AG04450 (cell line): ENCODE measurements around the gene MMS22L. TPM values are rescaled to one million over a fixed set of nuclear protein-coding genes. Genes with fewer than 3 reads are reported as not detected.

Experiments used
- CTCF ChIA-PET: fragments of 300-600, 350-600 bp; formaldehyde crosslinking; extraction: SDS; loops from one replicate; lab custom pipeline; 2022; ENCODE audit warnings: antibody characterized with exemption, inconsistent platforms; lab: Charles Lee
- POLR2A ChIA-PET: fragments of 350-600 bp; formaldehyde crosslinking; extraction: SDS; loops from one replicate; lab custom pipeline; 2021; ENCODE audit warnings: antibody characterized with exemption, inconsistent platforms; lab: Yijun Ruan, JAX
- DNase-seq: peaks from one replicate; pipeline ENCODE4 v3.0.0-alpha.2; 2011; ENCODE audit warnings: low read depth, low spot score
- H3K27ac ChIP-seq: one replicate; pipeline ENCODE4 v1.5.1; 2012; ENCODE audit warnings: low read depth, low read length, control low read depth
- H3K27me3 ChIP-seq: one replicate; pipeline ENCODE4 v1.6.0; 2012; ENCODE audit warnings: low read length; ENCODE audit not compliant: control insufficient read depth, insufficient read depth
- H3K4me3 ChIP-seq: 2 replicates; pipeline ENCODE4 v1.5.1; 2011; ENCODE audit warnings: mild to moderate bottlenecking, low read depth, low read length, control low read depth
- H3K9me3 ChIP-seq: 2 replicates; pipeline ENCODE4 v1.5.1; 2012; ENCODE audit warnings: low read length; ENCODE audit not compliant: control insufficient read depth, insufficient read depth
- polyA plus RNA-seq: library from polyadenylated mRNA; depleted of rRNA; stranded (reverse); fragments of >200 nt; gene quantifications from 2 replicates; pipeline ENCODE4 v1.2.3, GENCODE V29; 2011
- TF ChIP-seq, protein P1 (sequence below): IDR thresholded peaks from 2 replicates; pipeline ENCODE4 v1.5.1; 2011; ENCODE audit warnings: low read depth, low read length, control low read depth, inconsistent platforms

Gene MMS22L
- polyA plus RNA-seq, 1 experiment = 8.9 TPM

DNA sequence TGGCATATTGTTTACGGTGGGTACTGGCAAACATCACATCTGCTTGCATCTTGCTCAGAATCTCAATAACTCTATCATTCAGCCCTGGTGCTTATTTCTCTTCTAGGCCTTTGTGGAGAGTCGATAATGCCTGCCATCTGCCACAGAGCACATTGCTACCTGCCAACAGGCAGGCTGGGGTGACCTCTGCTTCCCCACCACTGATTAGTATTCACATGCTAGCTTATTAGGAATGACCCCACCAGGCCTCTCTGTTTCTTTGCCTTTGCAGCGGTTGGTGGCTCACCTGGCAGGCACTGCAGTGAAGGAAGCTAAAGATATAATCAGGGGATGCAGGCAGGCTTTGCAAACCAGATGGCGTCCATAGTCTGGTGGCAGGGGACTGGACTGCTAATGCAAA is 154.5 kb downstream of the MMS22L start:
- DNase-seq = no peak
- TF ChIP-seq, protein P1, sequence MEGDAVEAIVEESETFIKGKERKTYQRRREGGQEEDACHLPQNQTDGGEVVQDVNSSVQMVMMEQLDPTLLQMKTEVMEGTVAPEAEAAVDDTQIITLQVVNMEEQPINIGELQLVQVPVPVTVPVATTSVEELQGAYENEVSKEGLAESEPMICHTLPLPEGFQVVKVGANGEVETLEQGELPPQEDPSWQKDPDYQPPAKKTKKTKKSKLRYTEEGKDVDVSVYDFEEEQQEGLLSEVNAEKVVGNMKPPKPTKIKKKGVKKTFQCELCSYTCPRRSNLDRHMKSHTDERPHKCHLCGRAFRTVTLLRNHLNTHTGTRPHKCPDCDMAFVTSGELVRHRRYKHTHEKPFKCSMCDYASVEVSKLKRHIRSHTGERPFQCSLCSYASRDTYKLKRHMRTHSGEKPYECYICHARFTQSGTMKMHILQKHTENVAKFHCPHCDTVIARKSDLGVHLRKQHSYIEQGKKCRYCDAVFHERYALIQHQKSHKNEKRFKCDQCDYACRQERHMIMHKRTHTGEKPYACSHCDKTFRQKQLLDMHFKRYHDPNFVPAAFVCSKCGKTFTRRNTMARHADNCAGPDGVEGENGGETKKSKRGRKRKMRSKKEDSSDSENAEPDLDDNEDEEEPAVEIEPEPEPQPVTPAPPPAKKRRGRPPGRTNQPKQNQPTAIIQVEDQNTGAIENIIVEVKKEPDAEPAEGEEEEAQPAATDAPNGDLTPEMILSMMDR = no peak
- Histone ChIP-seq H3K27me3 (no peaks in the 10 kb centered on the region), H3K27ac (no peak overlapping the region), H3K9me3 (no peaks in the 10 kb centered on the region), H3K4me3 (no peak overlapping the region)
- POLR2A ChIA-PET = no interaction called here
- CTCF ChIA-PET = no interaction called here

DNA sequence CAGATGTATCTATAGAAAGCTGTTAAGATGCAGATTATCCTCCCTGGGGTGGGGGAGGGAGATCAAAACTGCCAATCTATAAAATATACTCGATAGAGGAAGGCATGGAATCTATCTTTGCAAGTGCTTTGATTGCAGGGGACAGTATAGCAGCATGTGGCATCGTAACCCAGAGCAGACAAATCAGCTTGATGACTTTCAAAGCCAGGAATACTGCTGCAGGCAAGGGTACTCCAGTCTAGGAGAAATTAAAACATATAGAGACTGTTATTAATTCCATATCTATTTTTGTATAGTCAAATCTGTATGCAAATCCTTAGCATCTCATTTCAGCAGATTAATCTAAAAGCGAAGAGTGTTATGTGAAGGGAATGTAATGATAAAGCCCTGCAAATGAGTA is 159.4 kb downstream of the MMS22L start:
- peaks cover 3% of the 10 kb centered on the region for H3K27me3 ChIP-seq
- no peak for DNase-seq
- no peak overlapping the region for H3K4me3 ChIP-seq
- POLR2A ChIA-PET = no interaction called here
- TF ChIP-seq, protein P1 = no peak
- no peak overlapping the region for H3K27ac ChIP-seq
- CTCF ChIA-PET = no interaction called here
- H3K9me3 ChIP-seq = no peaks in the 10 kb centered on the region

- no peak overlapping the region for H3K4me3 ChIP-seq
- DNase-seq = no peak
- H3K9me3 ChIP-seq = no peaks in the 10 kb centered on the region
- no peak overlapping the region for H3K27ac ChIP-seq
- ChIA-PET POLR2A (no interaction called here), CTCF (interaction anchor here (0.6 kb wide), 1 partner anchor 92 kb away, joined by 4 read pairs; no protein-coding TSS in a partner anchor)
- peaks cover 3% of the 10 kb centered on the region for H3K27me3 ChIP-seq
- TF ChIP-seq, protein P1 = no peak
Observed at GRCh38 chr6:97123112-97123511, 159.9 kb downstream of the MMS22L start.

DNA sequence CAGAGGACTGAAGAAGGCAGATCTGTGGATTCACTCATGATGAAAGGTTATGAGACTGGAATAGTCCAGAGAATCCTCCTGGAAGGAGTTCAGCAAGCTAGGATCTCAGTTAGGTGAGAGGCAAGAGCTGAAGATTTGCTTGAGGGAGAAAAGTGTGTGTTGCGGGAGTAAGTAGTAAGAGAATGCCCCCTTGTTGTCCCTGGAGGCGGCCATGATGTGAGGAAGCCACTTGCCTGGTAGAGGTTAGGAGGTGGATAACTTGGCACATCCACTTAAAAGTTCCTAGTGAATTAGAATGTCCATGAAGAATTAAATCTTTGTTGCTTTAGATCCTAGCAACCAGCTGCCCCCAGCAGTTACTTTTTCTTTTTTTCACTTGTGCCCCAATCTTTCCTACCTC is 162.5 kb downstream of the MMS22L start:
- Histone ChIP-seq H3K27ac (no peak overlapping the region), H3K9me3 (no peaks in the 10 kb centered on the region), H3K4me3 (no peak overlapping the region), H3K27me3 (peaks cover 3% of the 10 kb centered on the region)
- TF ChIP-seq, protein P1 = no peak
- DNase-seq = no peak
- CTCF ChIA-PET = no interaction called here
- POLR2A ChIA-PET = no interaction called here

- DNase-seq = no peak
- ChIA-PET POLR2A (no interaction called here), CTCF (no interaction called here)
- no peaks in the 10 kb centered on the region for H3K27me3 ChIP-seq
- TF ChIP-seq, protein P1 = no peak
- H3K4me3 ChIP-seq = no peak overlapping the region
- no peaks in the 10 kb centered on the region for H3K9me3 ChIP-seq
- no peak overlapping the region for H3K27ac ChIP-seq
Observed at GRCh38 chr6:97114645-97115044, 168.4 kb downstream of the MMS22L start.
